ENCODE results near the gene LEP.
"Not testable (repeated sequence)": the region's sequence is repeated elsewhere in the genome, so short reads cannot be mapped to it uniquely, and the experiment has no call there.

The LEP gene

GRCh38 chr7:128274884-128275603 lies 34.0 kb downstream of the LEP start:
- no peak overlapping the region for H3K27ac ChIP-seq
- no peaks in the 10 kb centered on the region for H3K36me3 ChIP-seq
- no peak overlapping the region for H3K4me3 ChIP-seq (ENCODE audit: low read depth in 1 of 2, low read length in 1 of 2)
- H3K27me3 ChIP-seq, result peaks cover 35% of the 10 kb centered on the region
- H3K4me1 ChIP-seq (ENCODE audit: control insufficient read depth in 1 of 2, insufficient read depth in 1 of 2, low read depth in 1 of 2, low read length in 1 of 2), result peaks cover 14 to 16% of the 10 kb centered on the region in 2 experiments
- no peak for TF ChIP-seq CTCF (IDR thresholded peaks at IDR 0.05)
- peaks cover 1% of the 10 kb centered on the region for H3K9me3 ChIP-seq

GRCh38 chr7:128275681-128276080 lies 34.6 kb downstream of the LEP start:
- no peak overlapping the region for H3K4me3 ChIP-seq (ENCODE audit: low read depth in 1 of 2, low read length in 1 of 2)
- H3K36me3 ChIP-seq, result no peaks in the 10 kb centered on the region
- TF ChIP-seq CTCF (IDR thresholded peaks at IDR 0.05), result no peak
- peaks cover 5% of the 10 kb centered on the region for H3K9me3 ChIP-seq
- H3K27me3 ChIP-seq, result peaks cover 28% of the 10 kb centered on the region
- H3K4me1 ChIP-seq (ENCODE audit: control insufficient read depth in 1 of 2, insufficient read depth in 1 of 2, low read depth in 1 of 2, low read length in 1 of 2), result peaks cover 14% of the 10 kb centered on the region in 2 experiments
- no peak overlapping the region for H3K27ac ChIP-seq

GRCh38 chr7:128278366-128278765 lies 37.3 kb downstream of the LEP start:
- no peak for TF ChIP-seq CTCF (IDR thresholded peaks at IDR 0.05)
- no peak overlapping the region for H3K27ac ChIP-seq
- H3K36me3 ChIP-seq, result no peaks in the 10 kb centered on the region
- H3K4me1 ChIP-seq (ENCODE audit: control insufficient read depth in 1 of 2, insufficient read depth in 1 of 2, low read depth in 1 of 2, low read length in 1 of 2), result no peaks in the 10 kb centered on the region
- peaks cover 1% of the 10 kb centered on the region for H3K27me3 ChIP-seq
- H3K4me3 ChIP-seq (ENCODE audit: low read depth in 1 of 2, low read length in 1 of 2), result no peak overlapping the region
- peaks cover 5% of the 10 kb centered on the region for H3K9me3 ChIP-seq

- no peak overlapping the region for H3K27ac ChIP-seq
- no peak overlapping the region for H3K4me3 ChIP-seq (ENCODE audit: low read depth in 1 of 2, low read length in 1 of 2)
- no peaks in the 10 kb centered on the region for H3K4me1 ChIP-seq (ENCODE audit: control insufficient read depth in 1 of 2, insufficient read depth in 1 of 2, low read depth in 1 of 2, low read length in 1 of 2)
- H3K9me3 ChIP-seq, result peaks cover 5% of the 10 kb centered on the region
- no peaks in the 10 kb centered on the region for H3K36me3 ChIP-seq
- no peaks in the 10 kb centered on the region for H3K27me3 ChIP-seq
- no peak for TF ChIP-seq CTCF (IDR thresholded peaks at IDR 0.05)
Measured at GRCh38 chr7:128279124-128279713, 38.1 kb downstream of the LEP start.

- H3K4me3 ChIP-seq (ENCODE audit: low read depth in 1 of 2, low read length in 1 of 2); H3K4me1 ChIP-seq (ENCODE audit: control insufficient read depth in 1 of 2, insufficient read depth in 1 of 2, low read depth in 1 of 2, low read length in 1 of 2); H3K27me3 ChIP-seq; H3K9me3 ChIP-seq; H3K27ac ChIP-seq; H3K36me3 ChIP-seq: not testable (repeated sequence)
Measured at GRCh38 chr7:128280451-128280850, 39.4 kb downstream of the LEP start.

GRCh38 chr7:128281605-128282380 lies 40.7 kb downstream of the LEP start:
- H3K9me3 ChIP-seq, result peaks cover 5% of the 10 kb centered on the region
- no peak overlapping the region for H3K27ac ChIP-seq
- H3K4me1 ChIP-seq (ENCODE audit: control insufficient read depth in 1 of 2, insufficient read depth in 1 of 2, low read depth in 1 of 2, low read length in 1 of 2), result no peaks in the 10 kb centered on the region
- H3K36me3 ChIP-seq, result no peaks in the 10 kb centered on the region
- H3K4me3 ChIP-seq (ENCODE audit: low read depth in 1 of 2, low read length in 1 of 2), result no peak overlapping the region
- TF ChIP-seq CTCF (IDR thresholded peaks at IDR 0.05), result no peak
- H3K27me3 ChIP-seq, result no peaks in the 10 kb centered on the region

Measured in neutrophil (primary cell).